AG10803 (cell line): ENCODE data around the gene TP53I11.
A peak's percentile ranks its signal among the peaks of the same experiment; 100 is the strongest.

Experiments used
- DNase-seq: peaks from one replicate; pipeline ENCODE4 v3.0.0; 2010; ENCODE audit warnings: low read depth
- H3K4me3 ChIP-seq: 2 replicates; pipeline ENCODE4 v1.5.1; 2011; ENCODE audit warnings: mild to moderate bottlenecking, low read length, control low read depth
- TF ChIP-seq, protein P1 (sequence below): conservative IDR thresholded peaks from 2 replicates; pipeline ENCODE4 v1.5.1; 2011; ENCODE audit warnings: mild to moderate bottlenecking, low read length, control low read depth, inconsistent platforms

TP53I11 gene

DNA sequence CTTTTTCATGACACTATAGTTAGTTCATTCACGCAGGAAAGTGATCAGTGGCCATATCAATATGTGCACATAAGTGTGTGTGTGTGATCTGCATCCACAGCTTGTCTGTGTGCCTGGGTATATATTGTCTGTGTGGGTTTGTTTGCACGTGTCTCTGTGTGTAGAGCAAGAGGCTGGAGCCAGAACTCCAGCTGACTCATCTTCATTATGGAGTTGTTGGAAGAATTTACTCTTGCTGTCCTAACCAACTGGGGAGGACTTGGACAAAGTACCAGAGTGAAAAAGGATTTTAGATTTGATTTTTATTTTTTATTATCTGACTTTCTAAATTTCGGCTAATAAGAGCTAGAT, 63.9 kb downstream of the TP53I11 start:
- DNase-seq, result peak; percentile 84
- TF ChIP-seq, protein P1, sequence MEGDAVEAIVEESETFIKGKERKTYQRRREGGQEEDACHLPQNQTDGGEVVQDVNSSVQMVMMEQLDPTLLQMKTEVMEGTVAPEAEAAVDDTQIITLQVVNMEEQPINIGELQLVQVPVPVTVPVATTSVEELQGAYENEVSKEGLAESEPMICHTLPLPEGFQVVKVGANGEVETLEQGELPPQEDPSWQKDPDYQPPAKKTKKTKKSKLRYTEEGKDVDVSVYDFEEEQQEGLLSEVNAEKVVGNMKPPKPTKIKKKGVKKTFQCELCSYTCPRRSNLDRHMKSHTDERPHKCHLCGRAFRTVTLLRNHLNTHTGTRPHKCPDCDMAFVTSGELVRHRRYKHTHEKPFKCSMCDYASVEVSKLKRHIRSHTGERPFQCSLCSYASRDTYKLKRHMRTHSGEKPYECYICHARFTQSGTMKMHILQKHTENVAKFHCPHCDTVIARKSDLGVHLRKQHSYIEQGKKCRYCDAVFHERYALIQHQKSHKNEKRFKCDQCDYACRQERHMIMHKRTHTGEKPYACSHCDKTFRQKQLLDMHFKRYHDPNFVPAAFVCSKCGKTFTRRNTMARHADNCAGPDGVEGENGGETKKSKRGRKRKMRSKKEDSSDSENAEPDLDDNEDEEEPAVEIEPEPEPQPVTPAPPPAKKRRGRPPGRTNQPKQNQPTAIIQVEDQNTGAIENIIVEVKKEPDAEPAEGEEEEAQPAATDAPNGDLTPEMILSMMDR, result no peak

DNA sequence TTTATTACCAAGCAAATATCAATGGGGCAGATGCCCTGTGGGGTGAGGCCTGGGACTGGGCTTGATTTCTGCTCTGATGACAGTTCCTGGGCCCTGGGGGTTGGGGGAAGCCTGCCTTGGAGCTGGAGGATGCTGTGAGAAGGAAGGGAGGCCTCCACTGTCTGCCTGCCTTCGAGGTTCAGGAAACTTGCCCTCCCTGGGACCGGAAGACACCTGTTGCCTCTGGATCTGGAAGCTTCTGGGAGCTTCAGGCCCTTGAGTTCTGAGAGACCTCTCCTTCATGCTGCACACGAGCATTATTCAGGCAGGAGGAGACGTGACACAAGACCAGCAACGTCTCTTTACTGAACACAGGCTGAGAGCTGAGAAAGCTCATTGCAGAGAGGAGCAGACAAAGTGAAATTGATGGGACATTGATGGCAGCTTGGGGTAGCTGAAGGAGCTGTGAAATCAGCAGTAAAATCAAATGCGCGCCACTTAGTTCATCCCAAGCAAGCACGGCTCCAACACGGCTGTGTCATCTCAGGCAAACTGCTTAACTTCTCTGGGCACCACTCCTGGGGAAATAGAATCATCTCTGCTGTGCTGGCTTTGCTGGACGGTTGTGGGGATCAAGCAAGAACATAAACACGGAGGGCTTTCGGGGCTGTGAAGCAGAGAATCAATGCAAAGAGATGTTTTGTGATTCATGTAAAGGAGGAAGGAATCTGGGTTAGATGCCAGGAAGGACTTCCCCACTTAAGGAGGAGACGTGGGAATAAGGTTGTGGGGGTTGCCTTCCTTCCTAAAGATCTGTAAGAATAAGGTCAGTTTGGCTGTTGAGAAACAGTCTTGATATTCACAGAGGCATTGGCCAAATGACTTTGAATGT, 64.5 kb downstream of the TP53I11 start:
- H3K4me3 ChIP-seq, result no peak overlapping the region
- TF ChIP-seq, protein P1, result no peak
- DNase-seq, result no peak

More for the DNA sequence above, 63.9 kb downstream of the TP53I11 start:
- no peak overlapping the region for H3K4me3 ChIP-seq

DNA sequence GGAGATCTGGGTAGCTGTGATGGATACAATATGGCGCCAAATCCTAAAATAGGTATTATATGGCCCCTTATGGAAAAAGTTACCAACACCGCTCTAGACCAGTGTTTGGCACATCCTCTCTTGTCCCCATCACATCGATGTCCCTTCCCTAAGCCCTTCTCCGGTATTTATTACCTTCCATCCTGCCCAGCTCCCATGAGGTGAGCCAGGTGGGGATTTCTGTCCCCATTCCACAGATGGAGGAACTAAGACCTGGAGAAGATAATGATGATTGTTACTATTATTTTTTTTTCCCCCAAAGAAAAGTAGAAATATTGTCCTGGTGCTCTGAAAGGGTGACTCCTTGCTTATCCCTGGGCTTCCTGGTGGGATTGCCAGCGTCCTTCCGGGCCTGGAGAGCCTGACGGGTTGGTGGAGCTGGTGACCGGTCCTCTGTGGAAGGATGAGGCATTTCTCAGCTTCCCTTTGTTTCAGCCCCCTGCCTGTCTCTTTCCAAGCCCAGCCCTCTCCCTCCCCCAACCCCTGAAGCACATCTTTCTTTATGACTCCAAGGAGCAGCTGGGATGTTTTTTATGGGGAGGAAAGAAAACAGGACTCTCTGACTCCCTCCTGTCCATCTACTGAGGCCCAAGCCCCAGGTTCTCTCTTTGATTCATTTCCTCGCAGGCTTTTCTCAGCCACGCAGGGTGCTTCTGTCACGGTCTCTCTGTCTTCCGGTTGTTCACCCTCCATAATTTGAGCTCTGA, 65.4 kb downstream of the TP53I11 start:
- TF ChIP-seq, protein P1, result no peak
- H3K4me3 ChIP-seq, result no peak overlapping the region
- DNase-seq, result no peak

DNA sequence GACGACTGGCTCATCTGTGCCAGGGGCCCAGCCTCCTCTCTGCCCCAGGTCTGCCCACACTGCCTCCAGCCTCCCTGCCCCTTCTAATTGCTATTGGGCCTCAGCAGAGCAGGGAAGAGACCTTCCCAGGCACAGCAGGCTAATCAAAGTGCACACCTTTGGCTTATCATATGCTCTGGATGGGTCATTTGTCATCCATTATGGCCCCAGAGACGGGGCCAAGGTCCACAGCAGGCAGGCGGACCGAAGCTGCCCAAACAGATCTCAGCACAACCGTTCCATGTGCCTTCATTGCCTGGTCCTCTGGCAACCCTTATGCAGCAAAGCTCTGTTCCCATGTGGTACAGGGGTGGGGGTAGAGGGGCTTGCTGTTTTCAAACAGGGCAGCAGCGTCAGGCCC, 66.6 kb downstream of the TP53I11 start:
- DNase-seq, result no peak
- no peak overlapping the region for H3K4me3 ChIP-seq
- TF ChIP-seq, protein P1, result no peak

DNA sequence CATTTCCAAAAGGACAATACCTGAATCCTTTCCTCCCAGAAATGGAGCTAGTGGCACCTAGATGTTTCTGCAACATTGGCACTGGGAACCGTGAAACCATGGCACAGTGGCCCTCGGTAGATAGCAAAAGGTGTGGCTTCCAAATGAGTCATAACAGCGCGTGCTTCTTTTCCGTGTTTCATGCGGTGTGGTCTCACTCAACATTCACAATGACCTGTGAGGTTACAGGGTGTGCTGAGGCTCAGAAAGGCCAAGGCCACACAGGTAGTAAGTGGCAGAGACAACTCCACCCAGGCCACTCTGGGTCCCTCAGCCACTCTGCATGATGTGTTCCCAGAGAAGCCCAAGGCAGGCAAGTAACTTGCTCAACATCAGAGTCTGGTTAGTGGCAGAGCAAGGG, 67.4 kb downstream of the TP53I11 start:
- H3K4me3 ChIP-seq, result no peak overlapping the region
- TF ChIP-seq, protein P1, result no peak
- no peak for DNase-seq
